IPS-NIHi11 (cell line): ENCODE results near the gene FAM168B.

Experiments
- DNase-seq: peaks from one replicate; pipeline ENCODE4 v3.0.0; 2012; ENCODE audit warnings: mixed read lengths, low spot score

FAM168B gene

GRCh38 chr2:131055169-131056065 lies 37.8 kb downstream of the FAM168B start:
- no peak for DNase-seq

GRCh38 chr2:131054488-131054887 lies 38.8 kb downstream of the FAM168B start:
- DNase-seq = no peak

- no peak for DNase-seq
Measured at GRCh38 chr2:131052741-131053263, 40.5 kb downstream of the FAM168B start.

GRCh38 chr2:131050896-131051295 lies 42.4 kb downstream of the FAM168B start:
- no peak for DNase-seq

GRCh38 chr2:131049150-131049718 lies 44.0 kb downstream of the FAM168B start:
- no peak for DNase-seq

- no peak for DNase-seq
Measured at GRCh38 chr2:131048641-131049040, 44.6 kb downstream of the FAM168B start.

- no peak for DNase-seq
Measured at GRCh38 chr2:131047920-131048560, 45.2 kb downstream of the FAM168B start.

- no peak for DNase-seq
Measured at GRCh38 chr2:131046918-131047652, 46.2 kb downstream of the FAM168B start.

- no peak for DNase-seq
Measured at GRCh38 chr2:131046028-131046917, 47.0 kb downstream of the FAM168B start.

- no peak for DNase-seq
Measured at GRCh38 chr2:131045286-131046027, 47.8 kb downstream of the FAM168B start.

- no peak for DNase-seq
Measured at GRCh38 chr2:131044757-131045150, 48.5 kb downstream of the FAM168B start.

- DNase-seq = no peak
Measured at GRCh38 chr2:131044075-131044756, 49.0 kb downstream of the FAM168B start.

GRCh38 chr2:131043199-131044074 lies 49.8 kb downstream of the FAM168B start:
- no peak for DNase-seq

GRCh38 chr2:131042148-131042775 lies 51.0 kb downstream of the FAM168B start:
- peak; percentile 66 for DNase-seq

- no peak for DNase-seq
Measured at GRCh38 chr2:131041402-131042147, 51.7 kb downstream of the FAM168B start.

GRCh38 chr2:131040661-131041401 lies 52.4 kb downstream of the FAM168B start:
- DNase-seq = peak; percentile 55
